Fibroblast of upper back skin (primary cell): Measurements from ENCODE around the gene CEACAM8.
"Not testable (repeated sequence)": the region's sequence is repeated elsewhere in the genome, so short reads cannot be mapped to it uniquely, and the experiment has no call there.

Experiments used
- DNase-seq: peaks from one replicate; pipeline ENCODE4 v3.0.0-alpha.2; 2013

Gene CEACAM8

DNA sequence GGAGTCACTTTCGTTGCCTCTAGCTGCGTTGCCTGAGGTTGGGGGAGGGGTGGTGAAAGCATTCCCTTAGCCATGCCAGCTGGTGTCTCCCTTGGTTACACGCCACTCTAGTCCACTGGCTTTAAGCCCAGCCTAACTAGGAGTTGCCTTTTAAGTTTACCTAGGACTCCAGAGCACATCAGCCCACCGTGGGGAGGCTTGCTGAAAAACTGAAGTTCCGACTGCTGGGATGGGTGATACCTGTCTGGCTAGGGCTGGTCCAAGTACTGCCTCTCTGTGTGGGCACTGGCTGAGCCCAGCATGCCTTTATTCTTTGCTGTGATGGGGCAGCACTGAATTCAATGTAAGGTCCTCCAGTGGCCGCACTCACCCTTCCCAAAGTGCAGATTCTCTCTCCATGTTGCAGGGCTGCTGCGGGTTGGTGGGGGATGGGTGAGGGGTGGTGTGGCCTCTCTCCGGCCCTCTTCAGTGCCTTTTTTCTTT lies 54.6 kb downstream of the CEACAM8 start:
- no peak for DNase-seq

DNA sequence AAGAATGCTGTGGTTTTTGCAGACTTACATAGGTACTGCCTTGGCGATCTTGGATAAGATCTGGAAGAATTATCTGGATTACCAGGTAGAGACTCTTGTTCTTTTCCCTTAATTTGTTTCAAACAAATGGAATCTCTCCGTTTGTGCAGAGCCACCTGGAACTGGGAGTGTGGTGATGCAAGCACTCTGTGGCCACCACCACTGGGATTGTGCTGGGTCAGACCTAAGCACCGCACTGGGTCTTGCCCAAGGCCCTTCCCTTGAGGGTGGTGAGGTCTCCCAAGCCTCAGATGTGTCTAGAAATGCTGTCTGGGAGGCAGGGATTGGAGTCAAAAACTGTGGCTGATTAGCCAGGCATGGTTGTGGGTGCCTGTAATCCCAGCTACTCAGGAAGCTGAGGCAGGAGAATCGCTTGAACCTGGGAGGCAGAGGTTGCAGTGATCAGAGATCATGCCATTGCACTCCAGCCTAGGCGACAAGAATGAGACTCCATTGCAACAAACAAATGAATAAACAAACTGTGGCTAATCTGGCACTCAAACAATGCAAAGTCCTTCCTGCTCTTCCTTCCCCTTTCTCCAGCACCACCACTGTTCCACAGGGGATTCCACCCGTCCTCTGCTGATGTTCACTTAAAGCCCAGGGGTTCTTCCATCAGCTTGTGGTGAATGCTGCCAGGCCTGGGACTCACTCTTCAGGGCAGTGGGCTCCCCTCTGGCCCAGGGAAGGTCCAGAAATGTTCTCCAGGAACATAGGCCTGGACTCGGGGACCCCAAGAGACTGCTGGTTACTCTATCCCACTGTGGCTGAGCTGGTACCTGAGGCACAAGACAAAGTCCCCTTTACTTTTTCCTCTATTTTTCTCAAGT lies 55.6 kb downstream of the CEACAM8 start:
- DNase-seq: no peak

DNA sequence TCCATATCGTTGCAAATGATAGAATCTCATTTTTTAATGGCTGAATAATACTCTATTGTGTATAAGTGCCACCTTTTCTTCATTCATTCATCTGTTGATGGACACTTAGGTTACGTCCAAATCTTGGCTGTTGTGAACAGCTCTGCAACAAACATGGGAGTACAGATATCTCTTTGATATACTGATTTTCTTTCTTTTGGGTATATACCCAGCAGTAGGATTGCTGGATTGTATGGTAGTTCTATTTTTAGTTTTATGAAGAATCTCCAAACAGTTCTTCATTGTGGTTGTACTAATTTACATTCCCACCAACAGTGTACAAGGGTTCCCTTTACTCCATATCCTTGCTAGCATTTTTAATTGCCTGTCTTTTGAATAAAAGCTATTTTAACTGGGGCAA lies 59.4 kb downstream of the CEACAM8 start:
- DNase-seq: not testable (repeated sequence)

DNA sequence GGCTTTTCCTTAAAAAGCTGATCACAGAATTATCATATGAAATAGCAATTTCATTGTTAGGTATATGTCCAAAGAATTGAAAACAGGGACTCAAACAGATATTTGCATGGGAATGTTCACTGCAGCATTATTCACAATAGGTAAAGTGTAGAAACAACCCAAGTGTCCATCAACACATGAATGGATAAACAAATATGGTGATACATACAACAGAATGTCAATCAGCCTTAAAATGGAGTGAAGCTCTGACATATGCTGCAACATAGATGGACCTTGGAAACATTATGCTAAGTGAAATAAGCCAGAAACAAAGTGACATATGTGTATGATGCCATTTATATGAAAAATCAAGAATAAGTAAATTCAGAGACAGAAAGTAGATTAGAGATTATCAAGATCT lies 60.3 kb downstream of the CEACAM8 start:
- DNase-seq: no peak

DNA sequence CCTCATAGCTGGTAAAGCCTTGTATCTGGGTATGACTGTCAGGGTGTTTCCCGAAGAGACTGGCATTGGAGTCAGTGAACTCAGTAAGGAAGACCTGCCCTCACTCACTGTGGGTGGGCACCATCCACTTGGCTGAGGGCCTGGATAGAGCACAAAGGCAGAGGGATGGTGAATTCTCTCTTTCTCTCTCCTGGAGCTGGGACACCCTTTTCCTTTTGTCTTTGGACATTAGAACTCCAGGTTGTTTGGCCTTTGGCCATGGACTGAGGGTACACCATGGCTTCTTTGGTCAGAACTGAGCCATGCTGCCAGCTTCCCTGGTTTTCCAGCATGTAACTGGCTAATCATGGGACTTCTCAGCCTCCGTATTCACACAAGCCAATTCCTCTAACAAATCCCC lies 61.8 kb downstream of the CEACAM8 start:
- no peak for DNase-seq

DNA sequence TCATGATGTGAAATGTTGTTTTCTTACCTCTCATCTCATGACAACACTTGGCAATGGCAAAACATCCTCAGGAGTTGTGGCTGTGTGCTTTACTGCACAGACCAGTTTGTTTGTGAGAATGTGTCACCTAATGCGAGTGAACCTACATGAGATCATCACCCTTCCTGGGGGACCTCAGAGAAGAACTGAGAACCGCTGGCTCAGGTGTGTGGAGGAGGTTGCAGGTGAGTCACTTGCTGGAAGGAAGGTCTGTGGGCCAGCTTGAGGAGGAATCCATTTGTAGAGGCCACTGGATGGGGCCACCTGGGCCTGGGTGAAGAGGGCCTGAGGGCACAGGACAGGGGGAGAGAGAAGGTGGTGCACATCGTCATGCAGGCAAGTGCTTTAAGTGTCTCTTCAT lies 63.4 kb downstream of the CEACAM8 start:
- DNase-seq: no peak
